GM12878 (cell line): ENCODE measurements around the gene TMEM87A. TPM values are rescaled to one million over a fixed set of nuclear protein-coding genes. Genes with fewer than 3 reads are reported as not detected.

Experiments used
- ATF3 ChIP-seq: IDR thresholded peaks from 2 replicates; pipeline ENCODE4 v1.6.1; 2011; ENCODE audit warnings: low read depth, mild to moderate bottlenecking, low read length, moderate library complexity, borderline replicate concordance; ENCODE audit errors: extremely low read depth
- CBFB ChIP-seq: IDR thresholded peaks from 2 replicates; pipeline ENCODE4 v1.6.1; 2016; ENCODE audit warnings: antibody characterized with exemption, low read depth
- CHD1 ChIP-seq: IDR thresholded peaks from 2 replicates; pipeline ENCODE4 v1.6.1; 2012; ENCODE audit warnings: low read depth, low read length, improper control_type of control experiment
- DPF2 ChIP-seq: fragments of 450-650 bp; IDR thresholded peaks from 2 replicates; pipeline ENCODE4 v1.6.1; 2017; ENCODE audit warnings: mild to moderate bottlenecking
- ELK1 ChIP-seq: IDR thresholded peaks from 2 replicates; pipeline ENCODE4 v1.6.1; 2012; ENCODE audit warnings: low read depth, low read length, improper control_type of control experiment
- EZH2 ChIP-seq: IDR thresholded peaks from 2 replicates; pipeline ENCODE4 v1.6.1; 2012; ENCODE audit warnings: low read depth, mild to moderate bottlenecking, control low read depth, inconsistent platforms, low read length, borderline replicate concordance; ENCODE audit not compliant: control insufficient read depth
- HDAC2 ChIP-seq: fragments of 200-600 bp; sonication (generic); IDR thresholded peaks from 2 replicates; pipeline ENCODE4 v1.6.1; 2017
- HSF1 ChIP-seq: fragments of 150-350 bp; IDR thresholded peaks from 2 replicates; pipeline ENCODE4 v1.6.1; 2014; ENCODE audit warnings: mild to moderate bottlenecking, low read depth, low read length
- JUNB ChIP-seq: IDR thresholded peaks from 2 replicates; pipeline ENCODE4 v1.6.1; 2016; ENCODE audit warnings: antibody characterized with exemption, mild to moderate bottlenecking
- MXI1 ChIP-seq: fragments of 150-350 bp; IDR thresholded peaks from 2 replicates; pipeline ENCODE4 v1.6.1; 2011; ENCODE audit warnings: low read depth, mild to moderate bottlenecking, inconsistent platforms, low read length, improper control_type of control experiment
- MYB ChIP-seq: fragments of 150-350 bp; IDR thresholded peaks from 2 replicates; pipeline ENCODE4 v1.6.1; 2014; ENCODE audit warnings: mild to moderate bottlenecking, low read depth, low read length, borderline replicate concordance
- NFIC ChIP-seq: IDR thresholded peaks from 2 replicates; pipeline ENCODE4 v1.6.1; 2012; ENCODE audit warnings: low read depth, mild to moderate bottlenecking, inconsistent platforms, low read length, moderate library complexity
- TBL1XR1 ChIP-seq: IDR thresholded peaks from 2 replicates; pipeline ENCODE4 v1.6.1; 2012; ENCODE audit warnings: low read depth, low read length, improper control_type of control experiment
- TCF12 ChIP-seq: IDR thresholded peaks from 2 replicates; pipeline ENCODE4 v1.6.1; 2011; ENCODE audit warnings: low read depth, mild to moderate bottlenecking, low read length
- WRNIP1 ChIP-seq: IDR thresholded peaks from 2 replicates; pipeline ENCODE4 v1.6.1; 2011; ENCODE audit warnings: low read depth, low read length, improper control_type of control experiment, borderline replicate concordance
- YY1 ChIP-seq: IDR thresholded peaks from 2 replicates; pipeline ENCODE4 v1.6.1; 2011; ENCODE audit warnings: low read depth, mild to moderate bottlenecking, low read length
- ZBTB11 ChIP-seq: fragments of 450-650 bp; formaldehyde crosslinking; IDR thresholded peaks from 2 replicates; pipeline ENCODE4 v1.5.0; 2022; ENCODE audit warnings: mild to moderate bottlenecking, missing genetic modification characterization
- ZBTB40 ChIP-seq: fragments of 450-650 bp; IDR thresholded peaks from 2 replicates; pipeline ENCODE4 v1.6.1; 2016; ENCODE audit warnings: mild to moderate bottlenecking, moderate library complexity, borderline replicate concordance
- ZNF24 ChIP-seq: fragments of 450-650 bp; IDR thresholded peaks from 2 replicates; pipeline ENCODE4 v1.6.1; 2017; ENCODE audit warnings: antibody characterized with exemption, mild to moderate bottlenecking
- polyA plus RNA-seq, 11 experiments: library from polyadenylated mRNA; depleted of rRNA in 4 of 11; unstranded in 6 of 11; stranded (reverse) in 5 of 11; fragments of >200 nt; fragmentation: Nextera tagmentation in 4 of 11; fragmentation: Illumina TruSeq in 1 of 11; extraction: Ambion mirVana in 4 of 11; extraction: Trizol in 1 of 11; gene quantifications; 1 replicate in 1 of 11; 2 replicates in 10 of 11; pipeline versions ENCODE4 v1.2.1 to v1.2.3, GENCODE V29; 2011 to 2016; ENCODE audit warnings: inconsistent platforms in 2 of 11, missing spikeins in 2 of 11, low read depth in 1 of 11
- total RNA-seq, 4 experiments: library from RNA; depleted of rRNA in 3 of 4; stranded (reverse); fragments of >200 nt in 3 of 4; fragmentation: Illumina TruSeq in 1 of 4; extraction: Trizol in 1 of 4; gene quantifications; 2 replicates each; pipeline versions ENCODE4 v1.2.1 to v1.2.3, GENCODE V29; 2013 to 2021

Gene TMEM87A
- total and polyA plus RNA-seq, 10 of the 15 experiments (the other 5 are each of a cell fraction or from before 2014, with no cell fraction given) = 18.2 to 53.2 (median 33.4) TPM

- no peak for TF ChIP-seq MXI1
- peak; percentile 90 for TF ChIP-seq ZBTB40
- TF ChIP-seq EZH2 = no peak
- 0 out of 2 replicates have a peak, but pooled peaks have one; percentile 51 for TF ChIP-seq CHD1
- no peak for TF ChIP-seq DPF2
- no peak; the same call in 1 of the 2 replicates for TF ChIP-seq ELK1
- no peak for TF ChIP-seq HSF1
- TF ChIP-seq ZNF24 = no peak
- no peak for TF ChIP-seq WRNIP1
- TF ChIP-seq HDAC2 = no peak
- TF ChIP-seq JUNB = no peak
- no peak for TF ChIP-seq CBFB
- peak; percentile 89 for TF ChIP-seq YY1
- TF ChIP-seq TCF12 = no peak
- TF ChIP-seq MYB = no peak
- TF ChIP-seq ZBTB11 = no peak
- no peak for TF ChIP-seq NFIC
- TF ChIP-seq ATF3 = no peak
- TF ChIP-seq TBL1XR1 = 0 out of 2 replicates have a peak, but pooled peaks have one; percentile 11
These were observed 65.3 kb downstream of the TMEM87A start, which contains the start of gene VPS39 (continued) for GRCh38 chr15:42207674-42208579.
